Suprapubic skin (tissue), 4 donors: ENCODE data around the gene HIRIP3. TPM values are rescaled to one million over a fixed set of nuclear protein-coding genes. Genes with fewer than 3 reads are reported as not detected.

Source experiments
- DNase-seq, 2 donors: peaks; one replicate each; pipeline ENCODE4 v3.0.0-alpha.2; 2019; ENCODE audit warnings: low spot score in 2 of 2
- H3K27ac ChIP-seq: fragments of 200-600 bp; sonication (generic); one replicate; pipeline ENCODE4 v1.5.1; 2019
- H3K27me3 ChIP-seq: fragments of 200-600 bp; sonication (generic); one replicate; pipeline ENCODE4 v1.5.1; 2019
- H3K36me3 ChIP-seq: fragments of 200-600 bp; sonication (generic); one replicate; pipeline ENCODE4 v1.5.1; 2019
- H3K4me1 ChIP-seq: fragments of 200-600 bp; sonication (generic); one replicate; pipeline ENCODE4 v1.5.1; 2019
- H3K4me3 ChIP-seq: fragments of 200-600 bp; sonication (generic); one replicate; pipeline ENCODE4 v1.5.1; 2019; ENCODE audit warnings: mild to moderate bottlenecking
- H3K9me3 ChIP-seq: fragments of 200-600 bp; sonication (generic); one replicate; pipeline ENCODE4 v1.5.1; 2019
- EP300 ChIP-seq: sonication (generic); formaldehyde crosslinking; IDR thresholded peaks from one replicate; pipeline ENCODE4 v1.6.1; 2017; ENCODE audit warnings: antibody characterized with exemption
- POLR2A ChIP-seq, 2 donors: fragments of 450-650 bp; IDR thresholded peaks; one replicate each; pipeline ENCODE4 v1.6.1; 2017; ENCODE audit warnings: antibody characterized with exemption in 2 of 2, mild to moderate bottlenecking in 2 of 2, moderate library complexity in 2 of 2
- POLR2AphosphoS5 ChIP-seq, 3 donors: sonication (generic); formaldehyde crosslinking; IDR thresholded peaks; one replicate each; pipeline ENCODE4 v1.6.1; 2017; ENCODE audit warnings: antibody characterized with exemption in 3 of 3
- WGBS: methylation state at CpG from one replicate; pipeline ENCODE4 v1.1.5; 2018; 5-methylcytosine and 5-hydroxymethylcytosine counted together
- total RNA-seq, 4 donors: library from RNA; depleted of rRNA; stranded (reverse); fragments of >200 nt; gene quantifications; one replicate each; pipeline ENCODE4 v1.1.0, GENCODE V29; 2016
- TF ChIP-seq, protein P1 (sequence below), 2 donors: fragments of 200-600 bp in 1 of 2; fragments of 450-650 bp in 1 of 2; sonication (generic) in 1 of 2; IDR thresholded peaks; one replicate each; pipeline ENCODE4 v1.5.1; 2016 to 2019; ENCODE audit warnings: antibody characterized with exemption in 2 of 2, mild to moderate bottlenecking in 1 of 2, moderate library complexity in 1 of 2

The HIRIP3 gene
- total RNA-seq, 4 donors from 2014 or later: 14.6 to 29.3 (median 21.7) TPM

DNA sequence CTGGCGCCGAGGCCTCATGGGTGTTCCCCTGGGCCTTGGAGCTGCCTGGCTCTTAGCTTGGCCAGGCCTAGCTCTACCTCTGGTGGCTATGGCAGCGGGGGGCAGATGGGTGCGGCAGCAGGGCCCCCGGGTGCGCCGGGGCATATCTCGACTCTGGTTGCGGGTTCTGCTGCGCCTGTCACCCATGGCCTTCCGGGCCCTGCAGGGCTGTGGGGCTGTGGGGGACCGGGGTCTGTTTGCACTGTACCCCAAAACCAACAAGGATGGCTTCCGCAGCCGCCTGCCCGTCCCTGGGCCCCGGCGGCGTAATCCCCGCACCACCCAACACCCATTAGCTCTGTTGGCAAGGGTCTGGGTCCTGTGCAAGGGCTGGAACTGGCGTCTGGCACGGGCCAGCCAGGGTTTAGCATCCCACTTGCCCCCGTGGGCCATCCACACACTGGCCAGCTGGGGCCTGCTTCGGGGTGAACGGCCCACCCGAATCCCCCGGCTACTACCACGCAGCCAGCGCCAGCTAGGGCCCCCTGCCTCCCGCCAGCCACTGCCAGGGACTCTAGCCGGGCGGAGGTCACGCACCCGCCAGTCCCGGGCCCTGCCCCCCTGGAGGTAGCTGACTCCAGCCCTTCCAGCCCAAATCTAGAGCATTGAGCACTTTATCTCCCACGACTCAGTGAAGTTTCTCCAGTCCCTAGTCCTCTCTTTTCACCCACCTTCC is 7.9 kb downstream of the HIRIP3 start:
- peak in 1 of 2 donors; percentile 56 for DNase-seq
- Histone ChIP-seq H3K27ac (no peak overlapping the region), H3K9me3 (no peaks in the 10 kb centered on the region), H3K36me3 (peaks cover 100% of the 10 kb centered on the region), H3K27me3 (no peaks in the 10 kb centered on the region), H3K4me1 (no peaks in the 10 kb centered on the region), H3K4me3 (no peak overlapping the region)
- WGBS: 97% methylated on average over 3 of the region's 35 CpGs
- TF ChIP-seq POLR2A (IDR thresholded peaks at IDR 0.05) (no peak), POLR2AphosphoS5 (IDR thresholded peaks at IDR 0.05) (no peak), EP300 (no peak)

DNA sequence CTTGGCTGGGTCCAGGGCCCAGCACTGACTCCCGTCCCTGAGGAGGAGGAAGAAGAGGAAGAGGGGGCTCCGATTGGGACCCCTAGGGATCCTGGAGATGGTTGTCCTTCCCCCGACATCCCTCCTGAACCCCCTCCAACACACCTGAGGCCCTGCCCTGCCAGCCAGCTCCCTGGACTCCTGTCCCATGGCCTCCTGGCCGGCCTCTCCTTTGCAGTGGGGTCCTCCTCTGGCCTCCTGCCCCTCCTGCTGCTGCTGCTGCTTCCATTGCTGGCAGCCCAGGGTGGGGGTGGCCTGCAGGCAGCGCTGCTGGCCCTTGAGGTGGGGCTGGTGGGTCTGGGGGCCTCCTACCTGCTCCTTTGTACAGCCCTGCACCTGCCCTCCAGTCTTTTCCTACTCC is 8.5 kb downstream of the HIRIP3 start:
- TF ChIP-seq EP300 (no peak), POLR2AphosphoS5 (IDR thresholded peaks at IDR 0.05) (no peak), POLR2A (IDR thresholded peaks at IDR 0.05) (no peak)
- TF ChIP-seq, protein P1, sequence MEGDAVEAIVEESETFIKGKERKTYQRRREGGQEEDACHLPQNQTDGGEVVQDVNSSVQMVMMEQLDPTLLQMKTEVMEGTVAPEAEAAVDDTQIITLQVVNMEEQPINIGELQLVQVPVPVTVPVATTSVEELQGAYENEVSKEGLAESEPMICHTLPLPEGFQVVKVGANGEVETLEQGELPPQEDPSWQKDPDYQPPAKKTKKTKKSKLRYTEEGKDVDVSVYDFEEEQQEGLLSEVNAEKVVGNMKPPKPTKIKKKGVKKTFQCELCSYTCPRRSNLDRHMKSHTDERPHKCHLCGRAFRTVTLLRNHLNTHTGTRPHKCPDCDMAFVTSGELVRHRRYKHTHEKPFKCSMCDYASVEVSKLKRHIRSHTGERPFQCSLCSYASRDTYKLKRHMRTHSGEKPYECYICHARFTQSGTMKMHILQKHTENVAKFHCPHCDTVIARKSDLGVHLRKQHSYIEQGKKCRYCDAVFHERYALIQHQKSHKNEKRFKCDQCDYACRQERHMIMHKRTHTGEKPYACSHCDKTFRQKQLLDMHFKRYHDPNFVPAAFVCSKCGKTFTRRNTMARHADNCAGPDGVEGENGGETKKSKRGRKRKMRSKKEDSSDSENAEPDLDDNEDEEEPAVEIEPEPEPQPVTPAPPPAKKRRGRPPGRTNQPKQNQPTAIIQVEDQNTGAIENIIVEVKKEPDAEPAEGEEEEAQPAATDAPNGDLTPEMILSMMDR (IDR thresholded peaks at IDR 0.05): no peak
- Histone ChIP-seq H3K27ac (no peak overlapping the region), H3K4me3 (no peak overlapping the region), H3K27me3 (no peaks in the 10 kb centered on the region), H3K36me3 (peaks cover 100% of the 10 kb centered on the region), H3K4me1 (no peaks in the 10 kb centered on the region), H3K9me3 (no peaks in the 10 kb centered on the region)
- WGBS: 79% methylated on average over 5 of the region's 5 CpGs
- DNase-seq: no peak

DNA sequence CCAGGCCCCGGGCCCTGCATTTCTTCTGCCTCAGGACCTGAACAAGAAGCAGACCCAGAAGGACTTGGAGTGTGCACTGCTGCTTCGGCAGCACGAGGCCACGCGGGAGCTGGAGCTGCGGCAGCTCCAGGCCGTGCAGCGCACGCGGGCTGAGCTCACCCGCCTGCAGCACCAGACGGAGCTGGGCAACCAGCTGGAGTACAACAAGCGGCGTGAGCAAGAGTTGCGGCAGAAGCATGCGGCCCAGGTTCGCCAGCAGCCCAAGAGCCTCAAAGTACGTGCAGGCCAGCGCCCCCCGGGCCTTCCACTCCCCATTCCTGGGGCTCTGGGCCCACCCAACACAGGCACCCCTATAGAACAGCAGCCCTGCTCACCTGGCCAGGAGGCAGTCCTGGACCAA is 9.2 kb downstream of the HIRIP3 start:
- no peak for DNase-seq
- TF ChIP-seq POLR2A (IDR thresholded peaks at IDR 0.05) (no peak), EP300 (no peak), POLR2AphosphoS5 (IDR thresholded peaks at IDR 0.05) (no peak)
- TF ChIP-seq, protein P1 (IDR thresholded peaks at IDR 0.05): no peak
- peaks cover 100% of the 10 kb centered on the region for H3K36me3 ChIP-seq
- H3K27ac ChIP-seq: no peak overlapping the region
- 93% methylated on average over 19 of the region's 20 CpGs for WGBS
- H3K9me3 ChIP-seq: no peaks in the 10 kb centered on the region
- no peaks in the 10 kb centered on the region for H3K27me3 ChIP-seq
- H3K4me1 ChIP-seq: no peaks in the 10 kb centered on the region
- H3K4me3 ChIP-seq: no peak overlapping the region

DNA sequence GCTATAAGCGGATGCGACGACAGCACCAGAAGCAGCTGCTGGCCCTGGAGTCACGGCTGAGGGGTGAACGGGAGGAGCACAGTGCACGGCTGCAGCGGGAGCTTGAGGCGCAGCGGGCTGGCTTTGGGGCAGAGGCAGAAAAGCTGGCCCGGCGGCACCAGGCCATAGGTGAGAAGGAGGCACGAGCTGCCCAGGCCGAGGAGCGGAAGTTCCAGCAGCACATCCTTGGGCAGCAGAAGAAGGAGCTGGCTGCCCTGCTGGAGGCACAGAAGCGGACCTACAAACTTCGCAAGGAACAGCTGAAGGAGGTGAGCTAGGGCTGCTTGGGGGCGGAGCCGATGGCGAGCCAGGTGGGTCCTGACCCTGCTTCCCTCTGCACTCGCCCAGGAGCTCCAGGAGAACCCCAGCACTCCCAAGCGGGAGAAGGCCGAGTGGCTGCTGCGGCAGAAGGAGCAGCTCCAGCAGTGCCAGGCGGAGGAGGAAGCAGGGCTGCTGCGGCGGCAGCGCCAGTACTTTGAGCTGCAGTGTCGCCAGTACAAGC is 10.1 kb downstream of the HIRIP3 start:
- 95% methylated on average over 27 of the region's 28 CpGs for WGBS
- H3K27me3 ChIP-seq: no peaks in the 10 kb centered on the region
- H3K36me3 ChIP-seq: peaks cover 100% of the 10 kb centered on the region
- no peaks in the 10 kb centered on the region for H3K9me3 ChIP-seq
- no peak overlapping the region for H3K4me3 ChIP-seq
- H3K27ac ChIP-seq: no peak overlapping the region
- DNase-seq: peak in 1 of 2 donors; percentile 49
- TF ChIP-seq POLR2A (IDR thresholded peaks at IDR 0.05) (no peak), POLR2AphosphoS5 (IDR thresholded peaks at IDR 0.05) (no peak), EP300 (no peak)
- TF ChIP-seq, protein P1 (IDR thresholded peaks at IDR 0.05): no peak
- no peaks in the 10 kb centered on the region for H3K4me1 ChIP-seq

DNA sequence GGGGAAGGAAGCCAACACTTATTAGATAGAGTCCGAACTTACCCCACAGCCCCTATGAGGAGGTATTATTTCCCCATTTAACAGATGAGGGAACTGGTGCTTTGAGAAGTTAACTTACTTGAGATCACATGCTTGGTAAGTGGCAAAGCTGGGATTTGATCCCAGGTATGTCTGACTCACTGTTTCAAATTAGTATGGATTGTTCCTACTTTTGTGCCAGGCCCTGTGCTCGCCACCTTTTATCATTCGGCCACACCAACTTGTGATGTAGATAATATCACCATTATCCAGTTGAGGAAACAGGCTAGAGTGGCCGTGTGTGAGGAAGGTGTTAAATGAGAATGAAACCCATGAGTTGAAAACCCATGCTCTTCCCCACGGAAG is 10.7 kb downstream of the HIRIP3 start:
- Histone ChIP-seq H3K27ac (no peak overlapping the region), H3K9me3 (no peaks in the 10 kb centered on the region), H3K4me3 (no peak overlapping the region), H3K36me3 (peaks cover 100% of the 10 kb centered on the region), H3K4me1 (no peaks in the 10 kb centered on the region), H3K27me3 (no peaks in the 10 kb centered on the region)
- 91% methylated on average over 5 of the region's 5 CpGs for WGBS
- no peak for DNase-seq
- no peak for TF ChIP-seq POLR2A (IDR thresholded peaks at IDR 0.05)
- TF ChIP-seq, protein P1 (IDR thresholded peaks at IDR 0.05): no peak
- no peak for TF ChIP-seq POLR2AphosphoS5 (IDR thresholded peaks at IDR 0.05)
- TF ChIP-seq EP300: no peak
